PC-3 (cell line): Measurements from ENCODE around the gene DPH7.

Experiments
- CTCF ChIP-seq: fragments of 300-600 bp; sonication (generic); conservative IDR thresholded peaks from 2 replicates; pipeline ENCODE4 v1.5.1; 2017; ENCODE audit warnings: antibody characterized with exemption, low read depth, mild to moderate bottlenecking, low read length
- EZH2 ChIP-seq: fragments of 300-600 bp; sonication (generic); IDR thresholded peaks from one replicate; pipeline ENCODE4 v1.6.1; 2017; ENCODE audit warnings: antibody characterized with exemption, mild to moderate bottlenecking, low read length; ENCODE audit not compliant: unreplicated experiment
- EZH2phosphoT487 ChIP-seq: fragments of 300-600 bp; sonication (generic); IDR thresholded peaks from 2 replicates; pipeline ENCODE4 v1.6.1; 2018; ENCODE audit warnings: mild to moderate bottlenecking, antibody characterized with exemption, low read length, borderline replicate concordance

- no peak for TF ChIP-seq CTCF
- no peak for TF ChIP-seq EZH2
- no peak for TF ChIP-seq EZH2phosphoT487
These were observed 28.0 kb upstream of the DPH7 start for GRCh38 chr9:137606734-137607138.
